Gastrocnemius medialis (tissue), 4 donors: Measurements from ENCODE around the gene PTBP1. TPM values are rescaled to one million over a fixed set of nuclear protein-coding genes. Genes with fewer than 3 reads are reported as not detected.

Experiments used
- ATAC-seq, 2 donors: fragments of 150-250 bp; one replicate each; pipeline ENCODE4 v1.9.1; 2016
- DNase-seq, 2 donors: peaks; one replicate each; pipeline ENCODE4 v3.0.0-alpha.2; 2019
- H3K27ac ChIP-seq, 4 donors: fragments of 200-600 bp; sonication (generic); 1 replicate in 1 of 4; 2 replicates in 3 of 4; pipeline ENCODE4 v1.5.1; 2016 to 2018; ENCODE audit warnings: mild to moderate bottlenecking in 2 of 4, moderate library complexity in 1 of 4
- H3K27me3 ChIP-seq, 3 donors: fragments of 200-600 bp; sonication (generic) in 2 of 3; 1 replicate in 1 of 3; 2 replicates in 2 of 3; pipeline versions ENCODE4 v1.5.1 to v1.6.0; 2016 to 2019; ENCODE audit warnings: mild to moderate bottlenecking in 1 of 3, moderate library complexity in 1 of 3
- H3K36me3 ChIP-seq, 2 donors: fragments of 200-600 bp; sonication (generic) in 1 of 2; one replicate each; pipeline ENCODE4 v1.5.1; 2017 to 2018
- H3K4me1 ChIP-seq, 2 donors: fragments of 200-600 bp; sonication (generic) in 1 of 2; one replicate each; pipeline ENCODE4 v1.5.1; 2016 to 2017; ENCODE audit warnings: mild to moderate bottlenecking in 2 of 2
- H3K4me3 ChIP-seq, 4 donors: fragments of 200-600 bp; sonication (generic) in 3 of 4; 1 replicate in 1 of 4; 2 replicates in 3 of 4; pipeline ENCODE4 v1.5.1; 2016 to 2019; ENCODE audit warnings: mild to moderate bottlenecking in 2 of 4
- H3K9me3 ChIP-seq, 3 donors: fragments of 200-600 bp; sonication (generic) in 2 of 3; 1 replicate in 1 of 3; 2 replicates in 2 of 3; pipeline ENCODE4 v1.5.1; 2016 to 2019
- CTCF ChIP-seq, 5 experiments: fragments of 450-650 bp in 3 of 5; fragments of 200-600 bp in 2 of 5; sonication (generic) in 2 of 5; IDR thresholded peaks in 4 of 5; conservative IDR thresholded peaks in 1 of 5; 1 replicate in 4 of 5; 2 replicates in 1 of 5; pipeline ENCODE4 v1.5.1; 2016 to 2019; ENCODE audit warnings: antibody characterized with exemption in 5 of 5, mild to moderate bottlenecking in 3 of 5, moderate library complexity in 3 of 5
- POLR2A ChIP-seq, 2 donors: fragments of 450-650 bp; IDR thresholded peaks; one replicate each; pipeline ENCODE4 v1.6.1; 2017; ENCODE audit warnings: antibody characterized with exemption in 2 of 2, mild to moderate bottlenecking in 2 of 2, moderate library complexity in 2 of 2
- in situ Hi-C, 4 donors: fragments of 200-750 bp; cut with MboI; loops; one replicate each; pipeline versions ENCODE4 v1.15.0 to v1.8.0; 2017; ENCODE audit warnings: low sequenced_read_pairs in 4 of 4
- intact Hi-C: fragments of 100-400 bp; cut with DNase I; formaldehyde crosslinking; loops from one replicate; pipeline ENCODE4 v1.15.1; 2023; ENCODE audit warnings: low total_unique reads
- total RNA-seq, 4 donors: library from RNA; depleted of rRNA; stranded (reverse); fragments of >200 nt; gene quantifications; one replicate each; pipeline versions ENCODE4 v1.1.0 to v1.2.3, GENCODE V29; 2016

Gene PTBP1
- total RNA-seq, 4 donors from 2014 or later, result 29.8 to 51.7 (median 36.7) TPM

GRCh38 chr19:805600-806550, 8.6 kb downstream of the PTBP1 start:
- TF ChIP-seq POLR2A (IDR thresholded peaks at IDR 0.05), result no peak
- no peak for TF ChIP-seq CTCF (IDR thresholded peaks at IDR 0.05 in 4 of 5, conservative IDR thresholded peaks at IDR 0.05 in 1 of 5)
- peaks cover 0 to 71% of the 10 kb centered on the region in 2 donors for H3K36me3 ChIP-seq
- intact Hi-C loops, result no loop called here

GRCh38 chr19:806815-807421, 9.7 kb downstream of the PTBP1 start:
- no peak overlapping the region for H3K27ac ChIP-seq
- no peaks in the 10 kb centered on the region for H3K9me3 ChIP-seq
- H3K27me3 ChIP-seq, result no peaks in the 10 kb centered on the region
- H3K4me3 ChIP-seq, result no peak overlapping the region
- ATAC-seq, result no peak
- H3K4me1 ChIP-seq, result peaks cover 16 to 20% of the 10 kb centered on the region in 2 donors
- peaks cover 0 to 81% of the 10 kb centered on the region in 2 donors for H3K36me3 ChIP-seq
- TF ChIP-seq CTCF (IDR thresholded peaks at IDR 0.05 in 4 of 5, conservative IDR thresholded peaks at IDR 0.05 in 1 of 5), result no peak
- TF ChIP-seq POLR2A (IDR thresholded peaks at IDR 0.05), result no peak
- in situ Hi-C loops (no loop called here), intact Hi-C loops (no loop called here)
- DNase-seq, result no peak

More at GRCh38 chr19:805600-806550, 8.6 kb downstream of the PTBP1 start:
- DNase-seq (no peak), ATAC-seq (no peak)
- in situ Hi-C loops, result no loop called here
- no peak overlapping the region for H3K4me3 ChIP-seq
- peaks cover 26 to 31% of the 10 kb centered on the region in 2 donors for H3K4me1 ChIP-seq
- no peak overlapping the region for H3K27ac ChIP-seq
- H3K27me3 ChIP-seq, result no peaks in the 10 kb centered on the region
- no peaks in the 10 kb centered on the region for H3K9me3 ChIP-seq

- in situ Hi-C loops, result no loop called here
- intact Hi-C loops, result no loop called here
- TF ChIP-seq CTCF (IDR thresholded peaks at IDR 0.05 in 4 of 5, conservative IDR thresholded peaks at IDR 0.05 in 1 of 5) (no peak), POLR2A (IDR thresholded peaks at IDR 0.05) (no peak)
Measured at GRCh38 chr19:807627-808422, 10.6 kb downstream of the PTBP1 start.

GRCh38 chr19:808423-808775, 11.1 kb downstream of the PTBP1 start:
- H3K9me3 ChIP-seq, result no peaks in the 10 kb centered on the region
- TF ChIP-seq CTCF (IDR thresholded peaks at IDR 0.05 in 4 of 5, conservative IDR thresholded peaks at IDR 0.05 in 1 of 5) (no peak), POLR2A (IDR thresholded peaks at IDR 0.05) (no peak)
- H3K27ac ChIP-seq, result no peak overlapping the region
- no peak overlapping the region for H3K4me3 ChIP-seq
- ATAC-seq, result no peak
- peaks cover 0 to 83% of the 10 kb centered on the region in 2 donors for H3K36me3 ChIP-seq
- no peaks in the 10 kb centered on the region for H3K27me3 ChIP-seq
- peaks cover under 1 to 6% of the 10 kb centered on the region in 2 donors for H3K4me1 ChIP-seq
- in situ Hi-C loops, result no loop called here
- DNase-seq, result no peak
- intact Hi-C loops, result no loop called here

More at GRCh38 chr19:807627-808422, 10.6 kb downstream of the PTBP1 start:
- peaks cover 7 to 11% of the 10 kb centered on the region in 2 donors for H3K4me1 ChIP-seq
- H3K27ac ChIP-seq, result no peak overlapping the region
- H3K27me3 ChIP-seq, result no peaks in the 10 kb centered on the region
- no peaks in the 10 kb centered on the region for H3K9me3 ChIP-seq
- ATAC-seq, result no peak
- peaks cover 0 to 83% of the 10 kb centered on the region in 2 donors for H3K36me3 ChIP-seq
- H3K4me3 ChIP-seq, result no peak overlapping the region
- no peak for DNase-seq
